ENCODE measurements around the gene FARS2.

The FARS2 gene

DNA sequence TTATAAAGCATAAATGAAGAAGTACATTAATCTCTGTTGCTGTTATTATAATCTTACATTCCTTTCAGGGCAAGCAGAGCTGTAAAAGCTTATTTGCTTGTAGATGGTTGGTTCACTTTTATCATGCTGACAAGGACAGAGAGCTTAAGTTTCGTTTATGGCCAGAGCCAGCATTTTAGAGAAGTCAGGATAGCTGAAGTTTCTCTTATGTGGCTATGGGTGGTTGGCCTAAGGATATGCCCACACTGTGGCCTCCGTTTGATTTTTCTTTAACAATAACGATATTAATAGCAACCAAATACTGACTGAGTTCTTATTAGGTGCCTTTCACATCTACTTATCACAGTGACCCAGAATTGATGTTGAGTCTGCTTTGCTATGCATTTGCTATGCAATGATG lies 78.5 kb downstream of the FARS2 start:
- DNase-seq (ENCODE audit: extremely low read depth, insufficient read length), result no peak
- Histone ChIP-seq H3K27me3 (replicated peaks; ENCODE audit: control insufficient read depth, insufficient read depth, low read length) (no peaks in the 10 kb centered on the region), H3K36me3 (ENCODE audit: control insufficient read depth, insufficient read depth, low read length) (no peaks in the 10 kb centered on the region), H3K4me3 (replicated peaks; ENCODE audit: low read depth, low read length) (no peak overlapping the region)
- TF ChIP-seq, protein P1, sequence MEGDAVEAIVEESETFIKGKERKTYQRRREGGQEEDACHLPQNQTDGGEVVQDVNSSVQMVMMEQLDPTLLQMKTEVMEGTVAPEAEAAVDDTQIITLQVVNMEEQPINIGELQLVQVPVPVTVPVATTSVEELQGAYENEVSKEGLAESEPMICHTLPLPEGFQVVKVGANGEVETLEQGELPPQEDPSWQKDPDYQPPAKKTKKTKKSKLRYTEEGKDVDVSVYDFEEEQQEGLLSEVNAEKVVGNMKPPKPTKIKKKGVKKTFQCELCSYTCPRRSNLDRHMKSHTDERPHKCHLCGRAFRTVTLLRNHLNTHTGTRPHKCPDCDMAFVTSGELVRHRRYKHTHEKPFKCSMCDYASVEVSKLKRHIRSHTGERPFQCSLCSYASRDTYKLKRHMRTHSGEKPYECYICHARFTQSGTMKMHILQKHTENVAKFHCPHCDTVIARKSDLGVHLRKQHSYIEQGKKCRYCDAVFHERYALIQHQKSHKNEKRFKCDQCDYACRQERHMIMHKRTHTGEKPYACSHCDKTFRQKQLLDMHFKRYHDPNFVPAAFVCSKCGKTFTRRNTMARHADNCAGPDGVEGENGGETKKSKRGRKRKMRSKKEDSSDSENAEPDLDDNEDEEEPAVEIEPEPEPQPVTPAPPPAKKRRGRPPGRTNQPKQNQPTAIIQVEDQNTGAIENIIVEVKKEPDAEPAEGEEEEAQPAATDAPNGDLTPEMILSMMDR (IDR thresholded peaks at IDR 0.05; ENCODE audit: insufficient read depth, low read length, poor library complexity, severe bottlenecking), result no peak

DNA sequence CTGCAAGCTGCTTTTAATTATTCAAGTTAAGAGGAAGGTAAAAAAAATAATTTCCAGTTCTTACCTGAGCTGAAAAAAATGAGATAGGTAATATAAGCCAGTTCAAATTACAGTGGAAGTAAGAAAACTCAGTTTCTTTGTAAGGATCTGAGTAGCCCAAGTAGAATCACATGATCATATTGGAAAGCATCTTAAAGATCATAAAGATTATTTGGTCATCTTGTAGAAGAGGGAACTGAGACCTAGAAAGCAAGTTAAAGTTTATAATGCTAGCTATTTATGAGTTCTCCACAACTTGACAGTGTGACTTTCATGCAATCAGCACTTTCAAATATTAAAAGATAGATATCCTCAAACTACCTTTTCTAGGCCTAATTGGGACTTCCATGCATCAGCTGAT lies 80.5 kb downstream of the FARS2 start:
- H3K36me3 ChIP-seq (ENCODE audit: control insufficient read depth, insufficient read depth, low read length), result no peaks in the 10 kb centered on the region
- H3K27me3 ChIP-seq (replicated peaks; ENCODE audit: control insufficient read depth, insufficient read depth, low read length), result no peaks in the 10 kb centered on the region
- TF ChIP-seq, protein P1 (IDR thresholded peaks at IDR 0.05; ENCODE audit: insufficient read depth, low read length, poor library complexity, severe bottlenecking), result no peak
- DNase-seq (ENCODE audit: extremely low read depth, insufficient read length), result no peak
- H3K4me3 ChIP-seq (replicated peaks; ENCODE audit: low read depth, low read length), result no peak overlapping the region

DNA sequence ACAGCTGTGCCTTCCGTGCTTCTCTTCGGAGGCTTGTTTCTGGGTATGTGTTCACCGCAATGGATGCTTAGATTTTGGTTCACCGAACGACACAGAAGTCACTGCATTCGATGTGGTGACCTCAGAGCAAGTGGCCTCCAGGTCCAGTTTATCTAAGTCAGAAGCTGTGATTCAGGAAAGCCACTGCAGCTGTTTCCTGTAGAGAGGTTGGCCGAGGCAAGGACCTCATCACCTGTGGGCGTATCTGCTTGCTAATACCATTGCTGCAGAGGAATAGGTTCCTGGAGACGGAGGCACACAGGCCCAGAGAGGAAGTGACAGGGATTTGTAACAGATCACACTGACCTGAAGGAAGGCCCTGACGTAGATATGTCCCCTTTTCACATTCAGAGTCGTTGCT lies 82.7 kb downstream of the FARS2 start:
- H3K4me3 ChIP-seq (replicated peaks; ENCODE audit: low read depth, low read length), result no peak overlapping the region
- H3K36me3 ChIP-seq (ENCODE audit: control insufficient read depth, insufficient read depth, low read length), result no peaks in the 10 kb centered on the region
- H3K27me3 ChIP-seq (replicated peaks; ENCODE audit: control insufficient read depth, insufficient read depth, low read length), result no peaks in the 10 kb centered on the region
- DNase-seq (ENCODE audit: extremely low read depth, insufficient read length), result no peak
- TF ChIP-seq, protein P1 (IDR thresholded peaks at IDR 0.05; ENCODE audit: insufficient read depth, low read length, poor library complexity, severe bottlenecking), result no peak

GRCh38 chr6:5345324-5345723 lies 84.0 kb downstream of the FARS2 start:
- Histone ChIP-seq H3K36me3 (ENCODE audit: control insufficient read depth, insufficient read depth, low read length) (no peaks in the 10 kb centered on the region), H3K27me3 (replicated peaks; ENCODE audit: control insufficient read depth, insufficient read depth, low read length) (no peaks in the 10 kb centered on the region), H3K4me3 (replicated peaks; ENCODE audit: low read depth, low read length) (no peak overlapping the region)
- DNase-seq (ENCODE audit: extremely low read depth, insufficient read length), result no peak
- TF ChIP-seq, protein P1 (IDR thresholded peaks at IDR 0.05; ENCODE audit: insufficient read depth, low read length, poor library complexity, severe bottlenecking), result no peak

DNA sequence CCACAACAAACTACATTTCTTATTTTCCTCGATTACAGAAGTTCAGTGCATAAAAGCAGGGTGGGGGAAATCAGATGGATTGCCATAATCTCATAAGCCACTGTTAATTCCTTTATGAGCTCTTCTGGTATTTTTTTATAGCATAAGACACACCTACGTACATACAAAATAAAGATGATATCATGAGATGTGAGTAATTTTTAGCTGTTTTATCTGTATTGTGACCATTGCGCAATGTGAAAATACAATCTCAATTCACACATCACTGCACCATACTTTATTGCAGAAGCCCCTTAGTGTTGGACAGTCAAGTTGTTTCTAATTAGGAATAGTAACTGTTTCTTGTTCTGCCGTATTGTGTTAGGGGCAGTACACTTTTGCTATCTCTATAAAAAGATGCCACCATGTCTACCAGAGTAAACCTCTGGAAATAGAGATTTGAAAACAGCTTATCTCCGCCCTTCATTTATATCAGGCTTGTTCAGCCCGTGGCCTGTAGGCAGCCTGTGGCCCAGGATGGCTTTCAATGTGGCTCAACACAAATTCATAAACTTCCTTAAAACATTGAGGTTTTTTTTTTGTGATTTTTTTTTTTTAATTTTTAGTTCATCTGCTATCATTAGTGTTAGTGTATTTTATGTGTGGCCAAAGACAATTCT lies 90.4 kb downstream of the FARS2 start:
- no peaks in the 10 kb centered on the region for H3K27me3 ChIP-seq (replicated peaks; ENCODE audit: control insufficient read depth, insufficient read depth, low read length)
- H3K4me3 ChIP-seq (replicated peaks; ENCODE audit: low read depth, low read length), result no peak overlapping the region
- DNase-seq (ENCODE audit: extremely low read depth, insufficient read length), result no peak
- H3K36me3 ChIP-seq (ENCODE audit: control insufficient read depth, insufficient read depth, low read length), result no peaks in the 10 kb centered on the region
- TF ChIP-seq, protein P1 (IDR thresholded peaks at IDR 0.05; ENCODE audit: insufficient read depth, low read length, poor library complexity, severe bottlenecking), result no peak

GRCh38 chr6:5353971-5354370 lies 92.7 kb downstream of the FARS2 start:
- DNase-seq (ENCODE audit: extremely low read depth, insufficient read length), result no peak
- TF ChIP-seq, protein P1 (IDR thresholded peaks at IDR 0.05; ENCODE audit: insufficient read depth, low read length, poor library complexity, severe bottlenecking), result no peak

More at GRCh38 chr6:5353971-5354370, 92.7 kb downstream of the FARS2 start:
- Histone ChIP-seq H3K36me3 (ENCODE audit: control insufficient read depth, insufficient read depth, low read length) (no peaks in the 10 kb centered on the region), H3K4me3 (replicated peaks; ENCODE audit: low read depth, low read length) (no peak overlapping the region), H3K27me3 (replicated peaks; ENCODE audit: control insufficient read depth, insufficient read depth, low read length) (no peaks in the 10 kb centered on the region)
